ENCODE measurements around the gene ACTR8. TPM values are rescaled to one million over a fixed set of nuclear protein-coding genes. Genes with fewer than 3 reads are reported as not detected.

Gene ACTR8
- total and polyA plus RNA-seq, 2 of the 13 experiments (the other 11 are each of a cell fraction or from before 2014, with no cell fraction given): 15.5 to 29.0 TPM

GRCh38 chr3:53891497-53892285 is 9.7 kb upstream of the ACTR8 start, which contains the start of gene SELENOK (continued):
- no peak for TF ChIP-seq ZNF460 (CRISPR knock-in tag; IDR thresholded peaks at IDR 0.05; ENCODE audit: borderline replicate concordance)
- no peak for TF ChIP-seq ZMAT3 (CRISPR knock-in tag; conservative IDR thresholded peaks at IDR 0.05)
- peak; percentile 75 for TF ChIP-seq UBTF (CRISPR knock-in tag; IDR thresholded peaks at IDR 0.05)
- no peak for TF ChIP-seq TBX3 (IDR thresholded peaks at IDR 0.05; ENCODE audit: borderline replicate concordance)
- TF ChIP-seq POLR2A (IDR thresholded peaks at IDR 0.05; ENCODE audit: insufficient read depth in 1 of 2, low read depth in 2 of 2, low read length in 2 of 2): peak; percentile 86 to 90
- TF ChIP-seq ZSCAN20 (CRISPR knock-in tag; IDR thresholded peaks at IDR 0.05; ENCODE audit: borderline replicate concordance): no peak
- TF ChIP-seq ZNF225 (CRISPR knock-in tag; IDR thresholded peaks at IDR 0.05): 0 out of 2 replicates have a peak, but pooled peaks have one; percentile 14
- TF ChIP-seq GPBP1L1 (CRISPR knock-in tag; IDR thresholded peaks at IDR 0.05): no peak
- peak; percentile 87; the same call in 1 of the 2 replicates for TF ChIP-seq SAFB2 (CRISPR knock-in tag; IDR thresholded peaks at IDR 0.05; ENCODE audit: borderline replicate concordance, low read depth)
- TF ChIP-seq MIER3 (CRISPR knock-in tag; IDR thresholded peaks at IDR 0.05; ENCODE audit: borderline replicate concordance): peak; percentile 74; the same call in 1 of the 2 replicates
- TF ChIP-seq CREB1 (IDR thresholded peaks at IDR 0.05): peak; percentile 99
- TF ChIP-seq CREB1 (CRISPR knock-in tag; IDR thresholded peaks at IDR 0.05): peak; percentile 99
- no peak for TF ChIP-seq ZBTB46 (CRISPR knock-in tag; IDR thresholded peaks at IDR 0.05; ENCODE audit: borderline replicate concordance)
- peak; percentile 27; the same call in 1 of the 2 replicates for TF ChIP-seq ZNF749 (CRISPR knock-in tag; IDR thresholded peaks at IDR 0.05; ENCODE audit: borderline replicate concordance)
- no peak for TF ChIP-seq ZNF703 (CRISPR knock-in tag; IDR thresholded peaks at IDR 0.05; ENCODE audit: borderline replicate concordance)
- peak; percentile 86 for TF ChIP-seq ASH2L (IDR thresholded peaks at IDR 0.05; ENCODE audit: insufficient read length, low read depth, low read length)
- peak; percentile 82; the same call in 1 of the 2 replicates for TF ChIP-seq NFKB2 (CRISPR knock-in tag; IDR thresholded peaks at IDR 0.05; ENCODE audit: borderline replicate concordance)
- peak; percentile 86 for TF ChIP-seq KMT2A (CRISPR knock-in tag; IDR thresholded peaks at IDR 0.05)
- peak; percentile 68; the same call in 1 of the 2 replicates for TF ChIP-seq ZNF788 (CRISPR knock-in tag; IDR thresholded peaks at IDR 0.05; ENCODE audit: borderline replicate concordance)
- TF ChIP-seq FLYWCH1 (CRISPR knock-in tag; IDR thresholded peaks at IDR 0.05): no peak
- no peak for TF ChIP-seq HNRNPK (IDR thresholded peaks at IDR 0.05; ENCODE audit: low read depth, low read length, poor library complexity, severe bottlenecking)
- TF ChIP-seq ZEB1 (IDR thresholded peaks at IDR 0.05; ENCODE audit: insufficient replicate concordance, low read depth): no peak
- no peak for TF ChIP-seq HNF4G (IDR thresholded peaks at IDR 0.05; ENCODE audit: borderline replicate concordance, low read depth, low read length)
- TF ChIP-seq HNF4G (CRISPR knock-in tag; IDR thresholded peaks at IDR 0.05; ENCODE audit: borderline replicate concordance, low read depth): no peak
- no peak for TF ChIP-seq SP140L (CRISPR knock-in tag; IDR thresholded peaks at IDR 0.05; ENCODE audit: borderline replicate concordance)

All from HepG2 (cell line).